CD4-positive, alpha-beta T cell treated with Interleukin-21 for 1 hour (primary cell): ENCODE results near the gene FAM47E.
A peak's percentile ranks its signal among the peaks of the same experiment; 100 is the strongest.
"Not testable (repeated sequence)": the region's sequence is repeated elsewhere in the genome, so short reads cannot be mapped to it uniquely, and the experiment has no call there.

ENCODE experiments used
- DNase-seq: peaks from one replicate; pipeline ENCODE4 v3.0.0-alpha.2; 2020

Gene FAM47E

DNA sequence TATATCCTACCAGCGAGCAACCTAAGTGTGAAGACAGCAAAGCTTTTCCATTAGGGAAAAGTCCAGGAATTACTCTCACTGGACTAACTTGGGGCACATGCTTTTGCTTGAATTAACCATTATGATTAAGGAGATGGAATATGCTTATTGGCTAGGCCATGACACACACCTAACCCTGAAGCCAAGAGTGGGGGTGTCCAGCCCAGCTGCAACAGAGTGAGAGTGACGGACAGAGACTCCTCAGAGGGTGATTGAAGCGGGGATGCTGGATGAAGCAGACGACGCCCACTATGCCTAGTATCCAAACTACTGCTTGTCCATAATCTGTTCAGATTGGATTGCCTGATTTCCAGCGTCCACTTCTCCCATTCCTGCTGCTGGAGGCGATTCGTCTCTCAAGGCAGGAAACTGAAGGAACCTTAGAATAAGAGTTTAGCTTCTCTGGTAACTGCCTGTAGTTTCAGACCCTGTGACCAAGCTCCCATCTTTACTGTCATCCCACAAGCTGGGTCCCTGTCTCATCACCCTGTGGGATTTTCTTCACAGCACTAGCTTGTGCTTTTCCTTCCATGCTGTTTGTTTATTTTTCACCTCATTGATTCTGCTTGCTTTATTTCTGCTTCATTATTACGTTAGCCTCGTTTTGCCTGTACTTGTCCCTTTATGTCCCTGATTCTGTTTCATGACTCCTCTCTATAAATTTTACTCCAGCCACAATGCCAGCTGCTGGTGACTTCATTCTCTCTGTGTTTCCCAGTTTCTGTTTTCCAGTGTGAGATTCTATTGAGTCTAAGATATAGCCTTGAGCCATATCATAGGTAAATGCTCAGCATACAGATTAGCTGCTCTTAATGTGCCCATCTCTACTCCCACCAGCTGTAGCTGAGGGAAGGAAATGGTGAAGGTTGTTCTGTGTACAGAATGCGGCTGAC, 19.0 kb downstream of the FAM47E start:
- no peak for DNase-seq

DNA sequence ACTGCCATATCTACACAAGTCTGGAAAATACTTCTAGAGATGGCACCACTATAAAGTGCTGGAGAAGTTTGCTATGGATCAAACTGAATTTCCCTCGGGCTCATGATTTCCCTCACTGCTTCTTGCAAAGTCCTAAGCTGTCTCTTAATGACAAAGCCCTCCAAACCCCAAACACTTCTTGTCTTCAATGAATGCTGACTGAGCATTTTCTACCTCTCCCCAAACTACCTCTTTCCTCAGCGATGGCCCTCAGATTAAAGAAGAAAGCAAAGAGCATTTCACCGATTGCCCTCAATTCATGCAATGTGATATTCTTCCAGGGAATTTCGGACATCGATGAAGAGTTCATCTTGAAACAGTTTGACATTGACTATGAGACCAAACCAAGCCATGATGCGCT, 19.7 kb downstream of the FAM47E start:
- DNase-seq, result no peak

DNA sequence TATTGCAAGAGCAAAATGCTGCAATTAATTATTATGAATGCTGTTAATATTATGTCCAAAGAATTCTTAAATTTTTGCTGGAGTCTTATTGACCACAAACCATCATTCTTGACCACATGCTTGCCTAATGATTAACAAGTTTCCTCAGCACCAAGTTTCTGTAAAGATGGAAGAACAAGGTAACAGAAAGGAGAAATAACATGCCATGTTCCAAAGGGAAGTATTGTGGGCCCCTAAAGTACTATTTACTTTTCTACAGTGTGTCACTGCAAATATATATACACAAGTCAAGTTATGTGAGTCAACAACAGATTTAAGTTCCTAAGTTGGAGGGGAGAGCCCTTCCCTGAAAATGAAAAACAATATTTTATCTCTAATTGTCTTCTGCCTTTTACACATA, 20.6 kb downstream of the FAM47E start:
- DNase-seq, result no peak

GRCh38 chr4:76272582-76272981, 21.1 kb downstream of the FAM47E start:
- DNase-seq, result no peak

- DNase-seq, result no peak
These were observed 21.5 kb downstream of the FAM47E start for GRCh38 chr4:76272999-76273398.

DNA sequence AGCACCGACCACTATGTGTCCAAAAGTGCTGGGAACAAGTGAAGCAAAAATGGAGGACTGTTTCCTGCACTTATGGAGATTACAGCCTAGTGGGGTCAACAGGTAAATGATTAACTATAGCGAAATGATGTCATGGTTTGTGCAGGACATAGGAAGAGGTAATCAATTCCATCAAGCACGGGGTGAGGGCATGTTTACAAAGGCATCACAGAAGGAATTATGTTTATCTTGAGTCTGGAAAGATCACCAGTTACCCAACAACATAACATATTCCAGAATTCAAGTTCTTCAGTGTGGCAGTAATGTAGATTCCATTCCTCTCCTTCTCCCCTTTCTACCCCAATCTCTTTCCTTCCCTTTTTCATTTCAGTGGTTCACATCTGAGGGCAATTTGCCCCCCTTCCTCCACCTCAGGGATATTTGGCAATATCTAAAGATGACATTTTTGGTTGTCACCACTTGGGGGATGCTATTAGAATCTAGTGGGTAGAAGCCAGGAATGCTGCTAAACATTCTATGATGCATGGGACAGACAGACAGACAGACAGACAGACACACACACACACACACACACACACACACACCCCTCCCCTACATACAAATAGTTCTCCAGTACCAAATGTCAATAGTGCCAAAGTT, 24.1 kb downstream of the FAM47E start:
- DNase-seq, result no peak

GRCh38 chr4:76276813-76277212, 25.3 kb downstream of the FAM47E start:
- no peak for DNase-seq

DNA sequence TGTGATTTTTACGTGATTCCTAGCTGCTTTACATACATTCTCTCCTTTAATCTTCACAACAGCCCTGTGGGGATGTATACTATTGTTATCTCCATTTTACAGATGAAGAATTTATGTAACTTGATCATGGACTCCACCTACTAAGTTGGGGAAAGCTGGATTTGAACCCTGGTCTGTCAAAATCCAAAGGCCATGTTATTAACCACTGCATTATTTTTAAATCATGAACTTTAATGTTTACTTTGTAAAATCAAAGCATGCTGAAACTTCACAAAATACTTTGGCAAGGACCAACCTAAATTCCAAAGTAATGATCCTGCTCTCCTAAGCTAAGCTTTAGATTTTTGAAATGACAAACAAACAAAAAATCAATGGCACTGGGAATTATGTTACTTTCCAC, 26.1 kb downstream of the FAM47E start:
- DNase-seq, result no peak

DNA sequence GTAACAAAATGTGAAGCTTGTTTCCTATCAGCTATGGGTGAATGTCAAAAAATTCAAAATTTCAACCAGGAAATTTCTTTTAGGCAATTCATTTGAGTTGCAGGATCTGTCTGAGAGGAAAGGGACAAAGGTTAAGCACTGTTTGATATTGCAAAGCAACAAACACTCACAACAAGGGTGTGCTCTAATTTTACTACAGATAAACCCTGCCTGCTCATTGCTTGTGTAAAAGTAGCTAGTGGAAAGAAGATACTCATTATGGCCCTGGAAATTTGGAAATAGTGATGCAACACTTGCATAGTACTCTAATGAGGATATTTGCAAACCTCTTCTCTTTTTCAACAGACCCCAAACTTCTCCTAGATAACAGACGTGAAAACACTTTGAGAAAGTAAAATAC, 27.1 kb downstream of the FAM47E start:
- no peak for DNase-seq

GRCh38 chr4:76279462-76279861, 27.9 kb downstream of the FAM47E start:
- DNase-seq, result peak; percentile 57

DNA sequence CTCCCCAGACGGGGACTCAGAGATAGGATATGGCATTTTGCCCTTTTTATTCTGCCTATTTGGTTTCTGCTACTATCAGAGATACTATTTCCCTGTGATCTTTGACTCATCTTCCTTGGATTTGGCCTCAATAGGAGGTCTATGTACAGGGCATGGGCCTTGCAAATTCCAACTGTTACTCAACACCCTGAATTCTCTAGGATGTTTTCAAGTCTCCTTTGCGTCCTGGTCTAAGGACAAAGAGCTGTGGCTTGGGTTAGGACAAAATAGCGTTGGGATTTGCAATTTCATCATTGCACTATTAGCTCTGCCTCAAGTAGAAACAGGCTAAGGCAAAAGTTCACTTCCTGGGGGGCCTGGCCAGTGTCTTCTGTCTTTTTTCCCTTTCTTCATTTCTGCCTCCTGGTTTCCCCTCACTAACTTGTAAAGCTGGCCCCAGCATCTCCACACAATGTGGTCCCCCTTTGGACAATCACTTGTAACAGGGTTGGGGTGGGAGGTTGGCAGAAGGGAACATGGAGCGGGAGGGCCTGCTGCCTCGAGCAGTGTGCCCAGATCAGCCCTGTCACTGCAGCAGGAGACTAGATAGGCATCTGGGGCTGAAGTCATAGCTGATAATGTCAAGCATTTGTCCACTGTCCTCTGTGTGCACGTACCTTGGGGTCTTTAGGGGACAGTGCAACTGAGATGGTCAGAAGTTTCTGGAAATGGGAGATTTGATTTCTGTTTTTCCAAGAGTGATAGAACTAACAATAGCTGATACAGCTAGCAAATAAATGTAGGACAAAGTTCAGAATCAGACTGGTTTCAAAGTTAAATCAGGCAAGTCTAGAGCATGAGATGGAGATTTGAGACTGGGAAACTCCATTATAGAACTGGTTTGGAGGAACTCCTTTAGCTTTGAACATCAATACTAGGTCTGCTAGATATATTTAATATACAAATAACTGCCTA, 29.2 kb downstream of the FAM47E start:
- DNase-seq, result no peak

GRCh38 chr4:76281594-76281993, 30.1 kb downstream of the FAM47E start:
- DNase-seq, result not testable (repeated sequence)

- no peak for DNase-seq
These were observed 31.6 kb downstream of the FAM47E start for GRCh38 chr4:76282941-76283689.

DNA sequence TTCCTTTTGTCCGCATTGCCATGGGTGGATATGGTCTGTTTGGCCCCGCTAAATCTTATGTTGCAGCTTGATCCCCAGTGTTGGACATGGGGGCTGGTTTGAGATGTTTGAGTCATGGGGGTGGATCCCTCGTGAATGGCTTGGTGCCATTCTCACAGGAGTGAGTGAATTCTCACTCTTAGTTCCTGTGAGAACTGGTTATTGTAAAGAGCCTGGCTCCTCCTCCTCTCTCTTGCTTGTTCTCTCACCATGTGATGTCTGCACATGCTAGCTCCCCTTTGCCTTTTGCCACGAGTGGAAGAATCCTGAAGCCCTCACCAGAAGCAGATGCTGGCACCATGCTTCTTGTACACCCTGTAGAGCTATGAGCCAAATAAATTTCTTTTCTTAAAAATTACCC, 32.4 kb downstream of the FAM47E start:
- no peak for DNase-seq

GRCh38 chr4:76287811-76288210, 36.3 kb downstream of the FAM47E start:
- DNase-seq, result not testable (repeated sequence)

- DNase-seq, result no peak
These were observed 41.2 kb downstream of the FAM47E start for GRCh38 chr4:76292730-76293129.

- DNase-seq, result no peak
These were observed 42.3 kb downstream of the FAM47E start for GRCh38 chr4:76293772-76294171.

DNA sequence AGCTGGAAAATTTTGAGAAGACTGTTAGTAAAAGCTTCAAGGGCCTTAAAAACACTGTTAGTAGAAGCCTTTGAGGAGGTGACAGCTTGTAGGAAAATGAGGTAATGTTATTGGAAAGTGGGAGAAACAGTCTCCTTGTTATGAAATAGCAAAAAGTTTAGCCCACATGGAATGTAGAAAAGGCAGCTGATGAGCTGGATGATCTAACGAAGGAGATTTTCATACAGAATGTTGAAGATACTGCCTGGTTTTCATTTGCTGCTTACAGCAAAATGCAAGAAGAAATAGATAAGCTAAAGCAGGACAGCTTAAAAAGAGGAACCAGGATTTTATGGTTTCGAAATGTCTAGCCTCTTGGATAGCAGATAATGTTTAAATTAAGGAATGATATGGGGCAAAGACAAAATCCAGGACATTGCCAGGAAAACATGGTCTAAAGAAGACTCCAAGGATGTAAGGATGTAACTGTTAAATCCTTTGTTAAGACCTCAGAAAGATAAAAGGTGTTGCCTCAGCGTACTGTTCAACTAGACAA, 44.8 kb downstream of the FAM47E start:
- DNase-seq, result no peak

DNA sequence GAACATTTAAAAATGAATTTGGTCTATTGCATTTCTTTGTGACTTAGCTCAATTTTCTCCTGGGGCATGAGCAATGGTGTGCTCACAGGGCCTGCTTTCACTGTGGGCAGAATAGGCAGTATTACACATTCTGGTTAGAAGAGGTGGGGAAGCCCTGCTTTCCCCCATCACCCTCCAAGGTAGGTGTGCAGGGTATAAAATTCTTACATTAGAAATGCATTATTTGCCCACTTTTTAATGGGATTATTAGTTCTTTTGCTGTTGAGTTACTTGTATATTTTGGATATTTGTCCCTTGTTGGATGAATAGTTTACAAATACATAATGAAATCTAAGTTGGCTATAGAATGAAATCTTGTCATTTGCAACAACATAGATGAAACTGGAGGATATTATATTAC, 46.7 kb downstream of the FAM47E start:
- no peak for DNase-seq

GRCh38 chr4:76300012-76300411, 48.5 kb downstream of the FAM47E start:
- DNase-seq, result no peak

DNA sequence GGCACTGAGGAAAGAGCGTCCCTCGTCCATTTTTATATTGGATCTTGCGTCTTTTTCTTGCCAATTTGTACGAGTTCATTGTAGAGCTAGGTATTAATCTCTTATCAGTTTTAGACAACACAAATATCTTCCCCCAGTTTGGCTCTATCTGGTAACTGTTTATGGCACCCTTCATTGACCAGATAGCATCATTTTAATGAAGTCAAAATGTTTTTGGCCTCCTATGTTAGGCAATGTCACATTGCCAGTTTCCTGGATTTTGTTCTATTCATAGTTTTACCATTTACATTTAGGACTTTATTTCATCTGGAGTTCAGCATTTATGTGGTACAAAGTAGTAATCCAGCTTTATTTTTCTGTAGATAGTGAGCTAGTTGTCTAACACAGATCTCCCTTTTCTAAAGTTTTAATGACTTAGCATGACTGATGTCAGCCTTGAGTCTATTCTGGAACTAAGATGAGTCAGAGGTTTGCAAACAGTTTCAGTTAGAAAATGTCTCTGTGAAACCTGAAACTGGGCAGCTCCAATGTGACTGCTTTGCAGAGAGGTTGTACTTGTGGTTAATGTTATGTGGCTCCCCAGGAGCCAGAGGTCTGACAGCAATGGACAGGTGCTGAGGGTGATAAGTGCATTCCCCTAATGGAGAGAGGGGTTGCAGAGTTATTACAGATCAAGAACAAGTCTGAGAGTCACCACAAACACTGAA, 49.7 kb downstream of the FAM47E start:
- no peak for DNase-seq

DNA sequence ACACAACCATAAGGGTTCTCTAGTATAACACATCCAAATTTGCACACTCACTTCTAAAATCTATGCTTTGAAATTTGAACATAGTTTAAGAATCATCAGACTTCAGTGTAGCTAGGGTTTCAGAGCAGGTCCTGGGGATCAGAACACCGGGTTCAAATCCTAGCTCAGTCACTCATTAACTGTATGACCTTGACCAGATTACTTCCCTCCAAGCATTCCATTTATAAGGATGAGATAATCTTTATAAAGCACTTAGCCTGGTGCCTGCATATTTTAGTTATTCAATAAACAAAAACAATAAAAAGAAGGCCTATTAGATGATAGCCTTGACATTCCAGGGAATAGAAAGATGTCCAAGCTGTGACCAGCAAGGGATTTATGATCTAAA, 50.2 kb downstream of the FAM47E start:
- no peak for DNase-seq
